ENCODE data around the gene SPECC1L.
"Not testable (repeated sequence)": the region's sequence is repeated elsewhere in the genome, so short reads cannot be mapped to it uniquely, and the experiment has no call there.

Gene SPECC1L

GRCh38 chr22:24245584-24246561 is 24.8 kb upstream of the SPECC1L start:
- in situ Hi-C loops (cut with HindIII; ENCODE audit: low sequenced_read_pairs): not testable (repeated sequence)

GRCh38 chr22:24247011-24247507 is 23.6 kb upstream of the SPECC1L start:
- in situ Hi-C loops (cut with HindIII; ENCODE audit: low sequenced_read_pairs): no loop called here

GRCh38 chr22:24247564-24248344 is 22.9 kb upstream of the SPECC1L start:
- in situ Hi-C loops (cut with HindIII; ENCODE audit: low sequenced_read_pairs): no loop called here

GRCh38 chr22:24248611-24249010 is 22.0 kb upstream of the SPECC1L start:
- in situ Hi-C loops (cut with HindIII; ENCODE audit: low sequenced_read_pairs): not testable (repeated sequence)

- in situ Hi-C loops (cut with HindIII; ENCODE audit: low sequenced_read_pairs): not testable (repeated sequence)
These were observed 21.2 kb upstream of the SPECC1L start for GRCh38 chr22:24249413-24249812.

- in situ Hi-C loops (cut with HindIII; ENCODE audit: low sequenced_read_pairs): not testable (repeated sequence)
These were observed 19.3 kb upstream of the SPECC1L start for GRCh38 chr22:24251286-24251685.

- in situ Hi-C loops (cut with HindIII; ENCODE audit: low sequenced_read_pairs): not testable (repeated sequence)
These were observed 17.5 kb upstream of the SPECC1L start for GRCh38 chr22:24253126-24253525.

GRCh38 chr22:24256136-24256535 is 14.5 kb upstream of the SPECC1L start:
- in situ Hi-C loops (cut with HindIII; ENCODE audit: low sequenced_read_pairs): not testable (repeated sequence)

GRCh38 chr22:24256736-24257135 is 13.9 kb upstream of the SPECC1L start:
- in situ Hi-C loops (cut with HindIII; ENCODE audit: low sequenced_read_pairs): not testable (repeated sequence)

- in situ Hi-C loops (cut with HindIII; ENCODE audit: low sequenced_read_pairs): not testable (repeated sequence)
These were observed 11.2 kb upstream of the SPECC1L start for GRCh38 chr22:24259459-24259858.

GRCh38 chr22:24262185-24262749 is 8.4 kb upstream of the SPECC1L start:
- in situ Hi-C loops (cut with HindIII; ENCODE audit: low sequenced_read_pairs): not testable (repeated sequence)

- in situ Hi-C loops (cut with HindIII; ENCODE audit: low sequenced_read_pairs): not testable (repeated sequence)
These were observed 7.2 kb upstream of the SPECC1L start for GRCh38 chr22:24263479-24263878.

GRCh38 chr22:24264329-24264896 is 6.2 kb upstream of the SPECC1L start:
- in situ Hi-C loops (cut with HindIII; ENCODE audit: low sequenced_read_pairs): not testable (repeated sequence)

- in situ Hi-C loops (cut with HindIII; ENCODE audit: low sequenced_read_pairs): no loop called here
These were observed 4.9 kb upstream of the SPECC1L start for GRCh38 chr22:24265734-24266133.

- in situ Hi-C loops (cut with HindIII; ENCODE audit: low sequenced_read_pairs): not testable (repeated sequence)
These were observed 4.1 kb upstream of the SPECC1L start for GRCh38 chr22:24266495-24266894.

- in situ Hi-C loops (cut with HindIII; ENCODE audit: low sequenced_read_pairs): no loop called here
These were observed 789 bp downstream of the SPECC1L start for GRCh38 chr22:24271386-24271854.

GRCh38 chr22:24273031-24273430 is 2.4 kb downstream of the SPECC1L start:
- in situ Hi-C loops (cut with HindIII; ENCODE audit: low sequenced_read_pairs): not testable (repeated sequence)

GRCh38 chr22:24273906-24274305 is 3.3 kb downstream of the SPECC1L start:
- in situ Hi-C loops (cut with HindIII; ENCODE audit: low sequenced_read_pairs): not testable (repeated sequence)

- in situ Hi-C loops (cut with HindIII; ENCODE audit: low sequenced_read_pairs): not testable (repeated sequence)
These were observed 4.2 kb downstream of the SPECC1L start for GRCh38 chr22:24274696-24275405.

- in situ Hi-C loops (cut with HindIII; ENCODE audit: low sequenced_read_pairs): not testable (repeated sequence)
These were observed 9.7 kb downstream of the SPECC1L start for GRCh38 chr22:24280363-24280762.

Data from DLD1 (cell line).